ENCODE data around the gene TAPBPL. TPM values are rescaled to one million over a fixed set of nuclear protein-coding genes. Genes with fewer than 3 reads are reported as not detected.
A peak's percentile ranks its signal among the peaks of the same experiment; 100 is the strongest.
"Not testable (repeated sequence)": the region's sequence is repeated elsewhere in the genome, so short reads cannot be mapped to it uniquely, and the experiment has no call there.

TAPBPL gene
- total and polyA plus RNA-seq, 3 experiments from 2014 or later, result 29.1 to 131 (median 32.0) TPM

DNA sequence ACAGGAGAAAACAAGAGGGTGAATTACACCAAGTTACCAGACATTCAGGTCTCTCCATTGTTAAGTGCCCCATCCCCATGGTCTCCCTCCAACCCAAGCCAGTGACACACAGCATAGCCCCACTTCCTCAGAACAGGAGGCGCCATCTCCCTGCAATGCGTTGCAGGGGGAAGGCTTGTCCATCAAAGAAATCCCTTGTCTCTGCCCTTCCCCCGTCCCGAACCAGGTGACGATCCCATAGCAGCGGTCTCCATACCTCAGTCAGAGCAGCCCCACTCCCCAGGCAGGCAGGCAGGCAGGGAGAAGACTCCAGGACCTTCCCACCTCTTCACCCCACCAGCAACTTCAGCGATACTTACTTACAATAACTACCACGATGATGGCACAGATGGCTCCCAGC lies 12.7 kb downstream of the TAPBPL start:
- H3K36me3 ChIP-seq (ENCODE audit: insufficient read depth, low read length), result peaks cover 37% of the 10 kb centered on the region

DNA sequence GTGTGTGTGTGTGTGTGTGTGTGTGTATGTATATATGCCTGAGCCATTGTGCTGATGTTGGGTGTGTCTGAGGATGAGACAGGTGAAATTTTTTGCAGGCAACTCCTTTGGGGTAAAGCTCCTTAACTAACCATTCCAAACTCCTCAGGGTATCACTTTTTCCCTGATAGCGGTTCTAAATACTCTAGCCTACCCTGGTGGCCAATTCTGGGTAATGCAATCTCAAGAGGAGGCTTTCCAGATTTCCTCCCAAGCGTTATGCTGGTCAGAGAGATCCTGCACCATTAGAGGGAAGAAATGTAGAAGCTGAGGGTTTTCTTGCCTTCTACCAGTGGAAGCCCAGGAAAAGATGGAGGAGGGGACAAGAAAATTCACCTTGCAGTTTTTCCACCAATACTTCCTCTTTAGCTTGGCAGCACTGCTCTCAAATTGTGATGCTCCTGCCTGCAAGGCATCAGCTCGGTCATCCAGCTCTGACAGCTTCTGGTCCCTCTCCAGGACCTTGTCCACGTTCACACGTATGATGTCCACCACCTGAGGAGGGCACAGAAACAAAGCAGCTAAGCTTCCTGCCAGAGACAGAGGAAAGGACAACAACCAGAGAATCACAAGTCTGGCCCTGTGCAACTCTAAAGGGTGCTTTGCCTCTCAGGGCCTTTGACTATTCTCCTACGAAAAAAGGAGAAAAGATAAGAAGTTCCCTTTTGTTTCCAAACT lies 13.8 kb downstream of the TAPBPL start:
- H3K27ac Mint-ChIP-seq, result peak overlapping the region; percentile 89 to 99 (median 96)
- no peaks in the 10 kb centered on the region for H3K27me3 ChIP-seq (ENCODE audit: insufficient read depth, low read length, poor library complexity, severe bottlenecking)
- peaks cover 79% of the 10 kb centered on the region for H3K4me1 ChIP-seq (ENCODE audit: insufficient read depth, low read length)
- no peaks in the 10 kb centered on the region for H3K27me3 Mint-ChIP-seq
- H3K4me3 Mint-ChIP-seq, result peak overlapping the region in 6 of 7 donors; percentile 23 to 66 (median 56)
- H3K9me3 Mint-ChIP-seq, result no peaks in the 10 kb centered on the region
- no peaks in the 10 kb centered on the region for H3K9me3 ChIP-seq (ENCODE audit: low read length)
- peaks cover 20 to 86% (median 37%) of the 10 kb centered on the region in 3 donors for H3K36me3 Mint-ChIP-seq
- DNase-seq, result peak in 4 of 5 donors; percentile 32 to 66 (median 48)
- H3K36me3 ChIP-seq (ENCODE audit: insufficient read depth, low read length), result peaks cover 27% of the 10 kb centered on the region
- no peak overlapping the region for H3K4me3 ChIP-seq (ENCODE audit: low read length)
- CTCF ChIA-PET, result interaction anchor here (0.6 to 10.1 kb wide), 29 partner anchors 9 to 143 kb away, joined by 3 to 179 read pairs (median 8); partner anchors contain the start of genes CD27, GAPDH, MRPL51 and TAPBPL
- H3K4me1 Mint-ChIP-seq, result peaks cover 86 to 91% (median 88%) of the 10 kb centered on the region in 3 donors
- no peak overlapping the region for H3K27ac ChIP-seq (ENCODE audit: low read depth, low read length)
- POLR2A ChIA-PET, result interaction anchor here (0.7 to 8.3 kb wide), 7 partner anchors 9 to 131 kb away, joined by 3 to 109 read pairs (median 4); partner anchors contain the start of genes GAPDH and TAPBPL

More for the DNA sequence above, 12.7 kb downstream of the TAPBPL start:
- Mint-ChIP-seq H3K27me3 (no peaks in the 10 kb centered on the region), H3K4me1 (peaks cover 85 to 94% (median 88%) of the 10 kb centered on the region in 3 donors), H3K4me3 (peak overlapping the region in 6 of 7 donors; percentile 30 to 87 (median 70)), H3K36me3 (peaks cover 20 to 88% (median 37%) of the 10 kb centered on the region in 3 donors), H3K27ac (peak overlapping the region; percentile 94 to 99 (median 99)), H3K9me3 (no peaks in the 10 kb centered on the region)
- Histone ChIP-seq H3K4me1 (ENCODE audit: insufficient read depth, low read length) (peaks cover 85% of the 10 kb centered on the region), H3K27me3 (ENCODE audit: insufficient read depth, low read length, poor library complexity, severe bottlenecking) (no peaks in the 10 kb centered on the region), H3K27ac (ENCODE audit: low read depth, low read length) (peak overlapping the region; percentile 79), H3K9me3 (ENCODE audit: low read length) (no peaks in the 10 kb centered on the region), H3K4me3 (ENCODE audit: low read length) (peak overlapping the region; percentile 17)
- POLR2A ChIA-PET, result interaction anchor here (0.8 to 8.3 kb wide), 6 partner anchors 15 to 130 kb away, joined by 3 to 109 read pairs (median 6); partner anchors contain the start of genes GAPDH, MRPL51 and TAPBPL
- DNase-seq, result no peak
- CTCF ChIA-PET, result interaction anchor here (1.3 to 10.1 kb wide), 17 partner anchors 16 to 137 kb away, joined by 4 to 179 read pairs (median 13); partner anchors contain the start of genes CD27, GAPDH, MRPL51 and TAPBPL

DNA sequence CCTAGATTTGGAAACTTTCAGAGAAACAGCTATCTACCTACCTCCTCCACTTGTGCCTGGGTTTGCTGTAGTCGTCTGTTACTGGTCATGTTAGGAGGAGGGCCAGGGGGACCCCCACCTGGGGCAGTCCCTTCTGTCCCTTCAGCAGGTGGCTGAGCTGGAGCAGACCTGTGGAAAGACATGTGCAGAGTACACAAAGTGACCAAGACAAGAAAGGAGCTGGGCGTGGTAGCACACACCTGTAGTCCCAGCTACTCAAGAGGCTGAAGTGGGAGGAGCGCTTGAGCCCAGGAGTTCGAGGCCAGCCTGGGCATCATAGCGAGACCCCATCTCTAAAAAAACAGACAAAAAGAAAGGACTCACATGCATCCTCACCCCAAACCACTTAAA lies 14.3 kb downstream of the TAPBPL start:
- POLR2A ChIA-PET, result interaction anchor here (1.0 to 8.3 kb wide), 4 partner anchors 9 to 43 kb away, joined by 3 to 109 read pairs (median 5); partner anchors contain the start of gene TAPBPL
- Histone ChIP-seq H3K4me3 (ENCODE audit: low read length) (no peak overlapping the region), H3K9me3 (ENCODE audit: low read length) (no peaks in the 10 kb centered on the region), H3K36me3 (ENCODE audit: insufficient read depth, low read length) (peaks cover 26% of the 10 kb centered on the region), H3K4me1 (ENCODE audit: insufficient read depth, low read length) (peaks cover 75% of the 10 kb centered on the region), H3K27me3 (ENCODE audit: insufficient read depth, low read length, poor library complexity, severe bottlenecking) (no peaks in the 10 kb centered on the region), H3K27ac (ENCODE audit: low read depth, low read length) (no peak overlapping the region)
- no peaks in the 10 kb centered on the region for H3K27me3 Mint-ChIP-seq
- peak overlapping the region in 7 of 8 donors; percentile 35 to 97 (median 67) for H3K27ac Mint-ChIP-seq
- no peaks in the 10 kb centered on the region for H3K9me3 Mint-ChIP-seq
- H3K4me1 Mint-ChIP-seq, result peaks cover 83 to 88% (median 86%) of the 10 kb centered on the region in 3 donors
- CTCF ChIA-PET, result interaction anchor here (0.8 to 10.1 kb wide), 27 partner anchors 9 to 143 kb away, joined by 3 to 179 read pairs (median 8); partner anchors contain the start of genes CD27, GAPDH, MRPL51 and TAPBPL
- no peak for DNase-seq
- H3K36me3 Mint-ChIP-seq, result peaks cover 15 to 80% (median 31%) of the 10 kb centered on the region in 3 donors
- no peak overlapping the region for H3K4me3 Mint-ChIP-seq

DNA sequence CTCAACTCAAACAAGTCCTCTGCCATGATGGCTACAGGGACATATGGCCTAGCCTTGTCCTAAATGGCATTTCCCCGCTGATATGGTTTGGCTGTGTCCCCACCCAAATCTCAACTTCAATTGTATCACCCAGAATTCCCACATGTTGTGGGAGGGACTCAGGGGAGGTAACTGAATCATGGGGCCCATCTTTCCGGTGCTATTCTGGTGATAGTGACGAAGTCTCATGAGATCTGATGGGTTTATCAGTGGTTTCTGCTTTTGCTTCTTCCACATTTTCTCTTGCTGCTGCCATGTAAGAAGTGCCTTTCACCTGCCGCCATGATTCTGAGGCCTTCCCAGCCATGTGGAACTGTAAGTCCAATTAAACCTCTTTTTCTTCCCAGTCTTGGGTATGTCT lies 14.9 kb downstream of the TAPBPL start:
- DNase-seq; H3K4me3 ChIP-seq (ENCODE audit: low read length); H3K27ac ChIP-seq (ENCODE audit: low read depth, low read length); H3K27me3 Mint-ChIP-seq; H3K9me3 Mint-ChIP-seq; H3K27me3 ChIP-seq (ENCODE audit: insufficient read depth, low read length, poor library complexity, severe bottlenecking); H3K9me3 ChIP-seq (ENCODE audit: low read length): not testable (repeated sequence)
- Histone ChIP-seq H3K36me3 (ENCODE audit: insufficient read depth, low read length) (peaks cover 26% of the 10 kb centered on the region), H3K4me1 (ENCODE audit: insufficient read depth, low read length) (peaks cover 72% of the 10 kb centered on the region)
- POLR2A ChIA-PET, result interaction anchor here (8.3 kb wide), 1 partner anchor 17 kb away, joined by 109 read pairs; the partner anchor contains the start of gene TAPBPL
- Mint-ChIP-seq H3K27ac (peak overlapping the region in 7 of 8 donors; percentile 39 to 97 (median 85)), H3K4me1 (peaks cover 80 to 86% (median 84%) of the 10 kb centered on the region in 3 donors), H3K4me3 (peak overlapping the region in 3 of 7 donors; percentile 37 to 90 (median 76)), H3K36me3 (peaks cover 15 to 76% (median 31%) of the 10 kb centered on the region in 3 donors)
- CTCF ChIA-PET, result interaction anchor here (1.7 to 10.1 kb wide), 11 partner anchors 18 to 141 kb away, joined by 4 to 179 read pairs (median 15); partner anchors contain the start of genes CD27 and TAPBPL

DNA sequence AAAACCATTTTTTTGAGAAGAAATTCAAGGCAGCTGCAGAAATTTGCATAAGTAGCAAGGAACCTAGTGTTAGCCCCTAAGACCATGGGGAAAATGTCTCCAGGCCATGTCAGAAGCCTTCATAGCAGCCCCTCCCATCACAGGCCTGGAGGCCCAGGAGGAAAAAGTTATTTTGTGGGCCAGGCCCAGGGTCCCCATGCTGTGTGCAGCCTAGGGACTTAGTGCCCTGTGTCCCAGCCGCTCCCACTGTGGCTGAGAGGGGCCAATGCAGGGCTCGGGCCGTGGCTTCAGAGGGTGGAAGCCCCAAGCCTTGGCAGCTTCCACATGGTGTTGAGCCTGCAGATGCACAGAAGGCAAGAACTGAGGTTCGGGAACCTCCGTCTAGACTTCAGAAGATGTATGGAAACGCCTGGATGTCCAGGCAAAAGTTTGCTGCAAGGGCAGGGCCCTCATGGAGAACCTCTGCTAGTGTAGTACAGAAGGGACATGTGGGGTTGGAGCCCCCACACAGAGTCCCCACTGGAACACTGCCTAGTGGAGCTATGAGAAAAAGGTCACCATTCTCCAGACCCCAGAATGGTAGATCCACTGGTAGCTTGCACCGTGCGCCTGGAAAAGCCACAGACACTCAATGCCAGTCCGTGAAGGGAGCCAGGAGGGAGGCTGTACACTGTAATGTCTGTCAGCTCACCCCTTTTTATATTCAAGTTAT lies 15.9 kb downstream of the TAPBPL start:
- POLR2A ChIA-PET, result interaction anchor here (1.7 kb wide), 1 partner anchor 68 kb away, joined by 4 read pairs; no protein-coding TSS in a partner anchor
- not testable (repeated sequence) for H3K27me3 ChIP-seq (ENCODE audit: insufficient read depth, low read length, poor library complexity, severe bottlenecking); H3K9me3 ChIP-seq (ENCODE audit: low read length); DNase-seq; H3K27me3 Mint-ChIP-seq; H3K27ac ChIP-seq (ENCODE audit: low read depth, low read length); H3K4me3 ChIP-seq (ENCODE audit: low read length); H3K9me3 Mint-ChIP-seq
- Mint-ChIP-seq H3K4me3 (peak overlapping the region; percentile 27 to 93 (median 92)), H3K4me1 (peaks cover 71 to 79% (median 74%) of the 10 kb centered on the region in 3 donors), H3K27ac (peak overlapping the region; percentile 50 to 97 (median 93)), H3K36me3 (peaks cover 15 to 68% (median 26%) of the 10 kb centered on the region in 3 donors)
- CTCF ChIA-PET, result interaction anchor here (1.3 to 4.9 kb wide), 3 partner anchors 23 to 70 kb away, joined by 4 to 53 read pairs (median 29); partner anchors contain the start of gene CD27
- Histone ChIP-seq H3K36me3 (ENCODE audit: insufficient read depth, low read length) (peaks cover 26% of the 10 kb centered on the region), H3K4me1 (ENCODE audit: insufficient read depth, low read length) (peaks cover 62% of the 10 kb centered on the region)

DNA sequence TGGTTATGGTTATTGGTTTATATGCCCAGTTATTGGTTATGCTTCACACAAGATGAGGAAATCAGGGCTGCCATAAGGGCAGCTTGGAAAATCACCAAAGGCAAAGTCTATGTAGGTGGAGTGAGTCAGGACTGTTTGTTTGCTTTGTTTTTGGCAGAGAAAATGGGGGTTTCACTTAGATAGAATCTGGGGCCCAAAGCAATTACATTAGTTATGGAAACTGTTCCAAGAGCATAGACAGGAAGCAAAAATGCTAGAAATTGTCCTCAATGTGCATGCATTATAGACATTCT lies 16.4 kb downstream of the TAPBPL start:
- Mint-ChIP-seq H3K36me3 (peaks cover 15 to 64% (median 25%) of the 10 kb centered on the region in 3 donors), H3K4me3 (peak overlapping the region; percentile 89 to 97 (median 93)), H3K9me3 (no peaks in the 10 kb centered on the region), H3K4me1 (peaks cover 66 to 74% (median 69%) of the 10 kb centered on the region in 3 donors), H3K27me3 (no peaks in the 10 kb centered on the region), H3K27ac (peak overlapping the region in 7 of 8 donors; percentile 84 to 97 (median 94))
- CTCF ChIA-PET, result interaction anchor here (1.3 to 4.9 kb wide), 3 partner anchors 23 to 70 kb away, joined by 4 to 53 read pairs (median 29); partner anchors contain the start of gene CD27
- H3K4me3 ChIP-seq (ENCODE audit: low read length), result peak overlapping the region; percentile 86
- H3K9me3 ChIP-seq (ENCODE audit: low read length), result no peaks in the 10 kb centered on the region
- DNase-seq, result no peak
- no peak overlapping the region for H3K27ac ChIP-seq (ENCODE audit: low read depth, low read length)
- POLR2A ChIA-PET, result interaction anchor here (1.7 kb wide), 1 partner anchor 68 kb away, joined by 4 read pairs; no protein-coding TSS in a partner anchor
- H3K27me3 ChIP-seq (ENCODE audit: insufficient read depth, low read length, poor library complexity, severe bottlenecking), result no peaks in the 10 kb centered on the region
- H3K4me1 ChIP-seq (ENCODE audit: insufficient read depth, low read length), result peaks cover 57% of the 10 kb centered on the region
- peaks cover 26% of the 10 kb centered on the region for H3K36me3 ChIP-seq (ENCODE audit: insufficient read depth, low read length)

DNA sequence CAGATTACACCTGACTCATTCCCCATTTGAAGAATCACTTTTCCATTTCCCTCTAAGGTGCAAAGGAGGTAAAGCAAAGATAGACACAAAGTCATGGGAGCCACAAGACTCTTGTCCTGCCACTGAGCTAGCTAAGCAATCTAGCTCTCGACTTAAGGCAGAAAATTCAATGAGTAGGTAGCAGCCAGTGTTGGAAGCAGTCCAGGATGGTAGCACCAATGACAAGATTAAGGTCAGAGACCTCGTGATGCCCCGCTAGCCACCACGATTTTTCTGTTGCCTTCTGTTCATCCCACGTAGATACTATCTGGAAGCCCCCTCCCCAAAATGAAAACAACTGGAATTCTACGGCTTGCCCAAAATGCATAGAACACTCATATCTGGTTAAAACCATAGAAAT lies 17.2 kb downstream of the TAPBPL start:
- peak overlapping the region; percentile 89 to 97 (median 93) for H3K4me3 Mint-ChIP-seq
- Histone ChIP-seq H3K4me3 (ENCODE audit: low read length) (peak overlapping the region; percentile 86), H3K27ac (ENCODE audit: low read depth, low read length) (no peak overlapping the region), H3K36me3 (ENCODE audit: insufficient read depth, low read length) (peaks cover 26% of the 10 kb centered on the region), H3K27me3 (ENCODE audit: insufficient read depth, low read length, poor library complexity, severe bottlenecking) (no peaks in the 10 kb centered on the region), H3K9me3 (ENCODE audit: low read length) (no peaks in the 10 kb centered on the region), H3K4me1 (ENCODE audit: insufficient read depth, low read length) (peaks cover 49% of the 10 kb centered on the region)
- H3K9me3 Mint-ChIP-seq, result no peaks in the 10 kb centered on the region
- H3K27me3 Mint-ChIP-seq, result no peaks in the 10 kb centered on the region
- H3K36me3 Mint-ChIP-seq, result peaks cover 11 to 55% (median 20%) of the 10 kb centered on the region in 3 donors
- ChIA-PET CTCF (interaction anchor here (0.7 to 4.9 kb wide), 7 partner anchors 24 to 69 kb away, joined by 3 to 53 read pairs (median 9); partner anchors contain the start of genes CD27, GAPDH and MRPL51), POLR2A (interaction anchor here (0.5 to 3.1 kb wide), 6 partner anchors 8 to 185 kb away, joined by 3 to 35 read pairs (median 15); partner anchors contain the start of genes GAPDH and MRPL51)
- H3K27ac Mint-ChIP-seq, result peak overlapping the region; percentile 90 to 97 (median 96)
- H3K4me1 Mint-ChIP-seq, result peaks cover 57 to 65% (median 60%) of the 10 kb centered on the region in 3 donors
- DNase-seq, result no peak

Measured in CD8-positive, alpha-beta memory T cell (primary cell).